D721Med (cell line): ENCODE measurements around the gene UBE3B.

ENCODE experiments used
- DNase-seq: peaks from one replicate; pipeline ENCODE4 v3.0.0; 2011; ENCODE audit warnings: low spot score; ENCODE audit not compliant: insufficient read length
- FAIRE-seq: peaks from 2 replicates; lab custom pipeline; 2011; peaks lifted over from hg19 to GRCh38; lab: Jason Lieb, UNC
- TF ChIP-seq, protein P1 (sequence below): IDR thresholded peaks from 2 replicates; pipeline ENCODE4 v1.5.1; 2012; ENCODE audit warnings: mild to moderate bottlenecking, control low read depth; ENCODE audit not compliant: insufficient read depth; ENCODE audit errors: missing control alignments

The UBE3B gene

DNA sequence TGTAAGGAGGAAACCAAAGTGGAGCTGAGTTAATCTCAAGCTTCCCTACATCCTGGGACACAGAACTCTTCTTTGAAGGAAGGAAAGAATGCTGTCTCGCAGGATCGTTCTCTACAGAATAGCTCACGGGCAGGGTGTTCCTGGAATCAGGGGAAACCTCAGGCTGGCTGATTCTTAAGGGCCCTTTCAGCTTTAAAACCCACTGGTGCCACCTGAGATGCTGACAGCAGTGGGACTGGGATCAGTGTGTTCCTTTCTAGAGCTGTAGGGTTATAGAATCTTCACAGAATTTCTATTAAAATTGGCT is 47.8 kb downstream of the UBE3B start:
- FAIRE-seq (no peak), DNase-seq (no peak)
- TF ChIP-seq, protein P1, sequence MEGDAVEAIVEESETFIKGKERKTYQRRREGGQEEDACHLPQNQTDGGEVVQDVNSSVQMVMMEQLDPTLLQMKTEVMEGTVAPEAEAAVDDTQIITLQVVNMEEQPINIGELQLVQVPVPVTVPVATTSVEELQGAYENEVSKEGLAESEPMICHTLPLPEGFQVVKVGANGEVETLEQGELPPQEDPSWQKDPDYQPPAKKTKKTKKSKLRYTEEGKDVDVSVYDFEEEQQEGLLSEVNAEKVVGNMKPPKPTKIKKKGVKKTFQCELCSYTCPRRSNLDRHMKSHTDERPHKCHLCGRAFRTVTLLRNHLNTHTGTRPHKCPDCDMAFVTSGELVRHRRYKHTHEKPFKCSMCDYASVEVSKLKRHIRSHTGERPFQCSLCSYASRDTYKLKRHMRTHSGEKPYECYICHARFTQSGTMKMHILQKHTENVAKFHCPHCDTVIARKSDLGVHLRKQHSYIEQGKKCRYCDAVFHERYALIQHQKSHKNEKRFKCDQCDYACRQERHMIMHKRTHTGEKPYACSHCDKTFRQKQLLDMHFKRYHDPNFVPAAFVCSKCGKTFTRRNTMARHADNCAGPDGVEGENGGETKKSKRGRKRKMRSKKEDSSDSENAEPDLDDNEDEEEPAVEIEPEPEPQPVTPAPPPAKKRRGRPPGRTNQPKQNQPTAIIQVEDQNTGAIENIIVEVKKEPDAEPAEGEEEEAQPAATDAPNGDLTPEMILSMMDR: no peak

DNA sequence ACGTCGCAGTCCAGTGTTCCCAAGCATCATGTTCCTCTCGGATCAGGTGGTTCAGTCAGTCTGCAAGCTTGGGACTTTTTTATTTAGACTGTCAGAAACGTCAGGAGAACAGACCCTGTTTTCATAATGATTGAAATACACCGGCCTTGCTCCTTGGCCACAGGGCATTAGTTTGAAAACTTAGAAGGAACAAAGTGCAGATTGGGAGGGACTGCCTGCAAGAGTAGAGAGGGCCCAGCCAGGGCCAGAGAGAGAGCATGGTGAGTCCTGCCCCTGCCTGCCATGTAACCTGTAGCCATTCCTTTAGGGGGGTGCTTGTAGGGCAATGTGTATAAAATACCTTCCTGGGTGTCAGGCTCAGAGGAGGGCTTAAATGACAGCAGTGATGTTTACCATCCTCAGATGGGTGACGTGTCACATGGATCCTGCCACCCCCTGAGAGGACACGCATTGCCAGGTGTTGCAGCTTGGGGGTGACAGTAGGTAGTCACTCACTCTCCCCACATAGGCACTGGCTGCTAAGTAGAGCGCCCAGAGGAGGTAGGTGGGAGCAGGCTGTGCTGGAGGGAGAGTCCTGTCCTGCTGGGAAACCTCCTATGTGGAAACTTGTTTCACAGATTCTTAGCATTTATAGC is 50.2 kb downstream of the UBE3B start:
- TF ChIP-seq, protein P1: no peak
- FAIRE-seq (no peak), DNase-seq (no peak)

DNA sequence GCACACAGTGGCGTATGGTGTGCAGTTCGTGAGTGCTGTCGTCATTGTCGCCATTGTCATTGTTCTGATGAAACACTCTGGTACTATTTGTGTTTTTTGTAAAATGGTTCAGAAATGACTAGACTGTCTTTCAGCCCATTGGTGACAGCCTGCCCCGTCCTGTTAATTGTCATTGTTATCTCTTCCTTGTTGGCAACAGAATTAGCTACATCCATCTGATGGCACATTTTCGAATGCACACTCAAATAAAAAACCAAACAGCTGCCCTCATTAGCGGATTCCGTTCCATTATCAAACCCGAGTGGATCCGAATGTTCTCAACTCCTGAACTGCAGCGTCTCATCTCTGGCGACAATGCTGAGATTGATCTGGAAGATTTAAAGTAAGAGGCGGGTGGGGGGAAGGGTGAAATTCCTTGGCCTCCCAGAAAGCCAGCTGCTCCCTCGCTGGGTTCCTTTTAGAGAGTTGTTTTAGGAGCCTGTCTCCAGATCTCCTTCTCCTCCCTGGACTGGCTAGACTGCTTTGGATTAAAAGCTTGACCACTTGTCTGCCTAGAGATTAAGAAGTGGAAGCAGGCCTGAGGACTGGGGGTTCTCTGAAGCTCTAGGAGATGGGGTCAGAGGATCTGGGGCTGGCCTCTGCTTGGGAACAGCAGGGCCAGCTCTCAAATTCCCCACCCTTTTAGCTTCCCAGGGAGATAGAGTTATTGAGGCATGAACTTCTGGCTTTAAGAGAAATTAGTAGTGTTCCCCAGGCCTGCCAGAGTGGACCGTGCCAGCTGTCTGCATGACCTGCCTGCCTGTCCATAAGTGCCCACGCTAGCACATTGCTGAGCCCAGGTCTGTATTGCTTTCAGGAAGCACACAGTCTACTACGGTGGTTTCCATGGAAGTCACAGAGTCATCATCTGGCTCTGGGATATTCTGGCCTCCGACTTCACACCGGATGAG is 52.5 kb downstream of the UBE3B start:
- TF ChIP-seq, protein P1: no peak
- FAIRE-seq: peak; percentile 11
- DNase-seq: peak; percentile 31

DNA sequence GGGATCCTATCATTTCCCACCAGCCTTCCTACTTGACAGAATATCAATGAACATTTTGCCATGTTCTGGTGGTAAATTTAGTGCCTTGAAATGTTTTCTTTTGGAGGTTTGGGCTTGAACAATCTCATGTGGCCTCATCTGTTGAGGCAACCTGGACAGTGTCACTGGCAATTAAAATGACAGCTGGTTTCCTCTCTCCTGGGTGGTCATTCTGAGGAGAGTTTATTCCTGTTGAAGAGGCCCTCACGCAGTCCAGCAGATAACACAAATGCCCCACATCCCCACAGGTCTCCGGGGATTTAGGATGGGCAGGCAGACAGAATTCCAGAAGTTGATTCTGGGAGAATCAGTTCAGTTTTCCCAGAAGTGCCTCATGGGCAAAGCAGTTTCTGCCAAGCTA is 54.0 kb downstream of the UBE3B start:
- FAIRE-seq (no peak), DNase-seq (peak; percentile 8)
- TF ChIP-seq, protein P1: no peak

DNA sequence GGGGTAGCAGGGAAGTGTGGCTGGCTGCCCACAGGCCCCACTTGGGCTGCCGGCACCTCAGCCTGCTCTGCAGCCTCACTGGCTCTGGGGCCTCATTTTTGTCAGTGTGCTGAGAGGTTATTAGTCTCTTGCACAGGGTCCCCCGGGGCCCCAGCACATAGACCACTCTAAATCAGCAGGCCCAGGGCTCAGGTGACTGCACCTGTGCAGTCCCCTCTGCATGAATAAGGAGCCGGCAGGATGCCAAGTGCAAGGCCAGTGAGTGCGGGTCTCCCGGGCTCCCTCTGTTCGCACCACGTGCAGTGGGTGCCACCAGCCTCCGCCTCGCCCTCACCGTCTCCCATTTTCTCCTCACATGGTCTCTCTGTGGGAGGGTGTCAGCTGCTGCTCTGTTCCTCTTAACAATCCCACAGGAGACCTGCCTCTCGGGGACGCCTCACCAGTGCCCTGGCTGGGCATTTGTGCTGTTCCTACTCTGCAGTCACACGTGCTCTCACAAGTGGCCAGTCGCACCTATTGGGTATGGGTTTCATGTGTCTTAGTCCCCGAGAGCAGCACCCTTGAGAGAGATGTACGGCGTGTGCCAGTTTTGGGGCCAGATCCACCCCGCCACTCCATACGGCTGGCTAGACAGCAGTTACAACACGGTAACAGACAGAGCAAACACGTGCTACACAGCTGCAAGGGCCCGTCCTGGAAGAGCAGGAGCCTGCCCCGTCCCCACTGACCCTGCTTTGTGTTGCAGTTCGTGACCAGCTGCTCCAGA is 55.5 kb downstream of the UBE3B start:
- DNase-seq (peak; percentile 10), FAIRE-seq (no peak)
- TF ChIP-seq, protein P1: no peak

DNA sequence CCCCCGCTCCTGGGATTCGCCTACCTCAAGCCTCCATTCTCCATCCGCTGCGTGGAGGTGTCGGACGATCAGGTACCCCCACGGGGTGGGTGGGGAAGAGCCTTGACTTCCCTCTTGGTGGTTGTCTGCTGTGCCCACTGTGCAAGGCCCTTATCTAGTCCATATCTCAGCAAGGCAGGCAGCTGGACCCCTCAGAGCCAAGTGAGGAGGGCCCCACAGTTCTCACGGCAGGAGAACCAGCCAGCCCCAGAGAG is 56.0 kb downstream of the UBE3B start:
- TF ChIP-seq, protein P1: no peak
- FAIRE-seq (no peak), DNase-seq (no peak)

DNA sequence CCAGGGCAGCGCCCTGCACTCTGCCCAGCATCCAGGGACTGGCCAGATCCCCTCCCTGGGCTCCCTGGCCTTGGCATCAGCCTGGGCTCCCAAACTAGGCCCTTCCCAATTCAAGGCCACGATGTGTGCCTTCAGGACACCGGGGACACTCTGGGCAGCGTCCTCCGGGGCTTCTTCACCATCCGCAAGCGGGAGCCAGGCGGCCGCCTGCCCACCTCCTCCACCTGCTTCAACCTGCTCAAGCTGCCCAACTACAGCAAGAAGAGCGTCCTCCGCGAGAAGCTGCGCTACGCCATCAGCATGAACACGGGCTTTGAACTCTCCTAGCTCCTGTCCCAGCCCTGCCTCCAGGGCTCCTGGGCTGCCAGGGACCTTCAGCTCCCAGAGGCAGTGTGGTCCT is 57.0 kb downstream of the UBE3B start:
- DNase-seq (no peak), FAIRE-seq (no peak)
- TF ChIP-seq, protein P1: no peak
